Measurements from ENCODE around the gene AMD1.

- TF ChIP-seq CTCF (IDR thresholded peaks at IDR 0.05) (no peak), POLR2A (IDR thresholded peaks at IDR 0.05) (no peak)
Observed at GRCh38 chr6:110864824-110865223, 9.8 kb upstream of the AMD1 start.

Data from testis (tissue), 2 donors.